MCF 10A (cell line): ENCODE results near the gene PAX5. TPM values are rescaled to one million over a fixed set of nuclear protein-coding genes. Genes with fewer than 3 reads are reported as not detected.

Experiments used
- BruUV-seq: library from RNA; stranded (reverse); fragments of 400-500 nt; replicated peaks from 2 replicates; lab custom pipeline; 2021; lab: Mats Ljungman, UMichigan
- CTCF ChIA-PET: fragments of 300-600 bp; sonication (Branson Sonifier 250); formaldehyde crosslinking; extraction: SDS; loops from one replicate; lab custom pipeline; 2021; ENCODE audit warnings: antibody characterized with exemption, inconsistent platforms; lab: Yijun Ruan, JAX
- POLR2A ChIA-PET: fragments of 300-600, 350-650 bp; sonication (Branson Sonifier 250); formaldehyde crosslinking; extraction: SDS; loops from one replicate; lab custom pipeline; 2020; ENCODE audit warnings: antibody characterized with exemption, inconsistent platforms; lab: Yijun Ruan, JAX
- DNase-seq: peaks from one replicate; pipeline ENCODE4 v3.0.0-alpha.2; 2018; ENCODE audit not compliant: unreplicated experiment
- H3K27ac Mint-ChIP-seq: one replicate; pipeline ENCODE4 v1.8.0; 2022; ENCODE audit warnings: mild to moderate bottlenecking, low read depth, mixed read lengths; ENCODE audit not compliant: unreplicated experiment
- H3K27me3 Mint-ChIP-seq: one replicate; pipeline ENCODE4 v1.8.0; 2022; ENCODE audit warnings: mixed read lengths; ENCODE audit not compliant: insufficient read depth, unreplicated experiment
- H3K36me3 Mint-ChIP-seq: one replicate; pipeline ENCODE4 v1.8.0; 2022; ENCODE audit warnings: mild to moderate bottlenecking, moderate library complexity, mixed read lengths; ENCODE audit not compliant: insufficient read depth, unreplicated experiment
- H3K4me1 Mint-ChIP-seq: one replicate; pipeline ENCODE4 v1.8.0; 2022; ENCODE audit warnings: mixed read lengths; ENCODE audit not compliant: insufficient read depth, unreplicated experiment
- H3K4me3 Mint-ChIP-seq: one replicate; pipeline ENCODE4 v1.8.0; 2022; ENCODE audit warnings: mild to moderate bottlenecking, moderate library complexity, mixed read lengths; ENCODE audit not compliant: unreplicated experiment
- H3K9me3 Mint-ChIP-seq: one replicate; pipeline ENCODE4 v1.8.0; 2022; ENCODE audit warnings: mixed read lengths; ENCODE audit not compliant: unreplicated experiment
- intact Hi-C: fragments of 100-400 bp; cut with micrococcal nuclease; formaldehyde crosslinking; loops from 2 replicates; pipeline ENCODE4 v1.14.1; 2022
- total RNA-seq: library from RNA; stranded (reverse); gene quantifications from 2 replicates; pipeline ENCODE4 v1.2.3, GENCODE V29; 2022
- TF ChIP-seq, protein P1 (sequence below): fragments of 200-600 bp; IDR thresholded peaks from one replicate; pipeline ENCODE4 v1.8.0; 2022; ENCODE audit warnings: antibody characterized with exemption, mild to moderate bottlenecking; ENCODE audit not compliant: unreplicated experiment

PAX5 gene
- total RNA-seq, 1 experiment from 2014 or later, result not detected

DNA sequence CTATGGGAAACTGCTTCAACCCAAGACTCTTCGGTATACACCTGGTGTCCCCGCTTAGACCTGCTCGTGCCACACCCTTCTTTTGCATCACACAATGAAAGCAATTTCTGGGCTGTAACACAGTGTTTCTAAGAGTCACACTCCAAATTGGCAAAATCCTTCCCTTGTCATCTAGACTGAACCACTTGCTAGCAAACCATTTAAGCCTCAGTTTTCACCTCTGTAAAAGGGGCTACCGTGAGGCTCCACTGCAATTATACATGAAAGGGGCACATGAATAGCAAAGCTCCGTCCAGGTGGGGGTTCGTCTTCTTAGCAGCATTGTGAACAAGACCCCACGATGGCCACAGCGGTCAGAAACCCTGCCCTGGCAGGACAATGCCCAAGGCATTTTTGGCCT, 166.8 kb downstream of the PAX5 start:
- Mint-ChIP-seq H3K4me3 (no peak overlapping the region), H3K27me3 (peaks cover 32% of the 10 kb centered on the region), H3K9me3 (no peaks in the 10 kb centered on the region), H3K36me3 (no peaks in the 10 kb centered on the region), H3K4me1 (no peaks in the 10 kb centered on the region), H3K27ac (no peak overlapping the region)
- intact Hi-C loops, result no loop called here
- TF ChIP-seq, protein P1, sequence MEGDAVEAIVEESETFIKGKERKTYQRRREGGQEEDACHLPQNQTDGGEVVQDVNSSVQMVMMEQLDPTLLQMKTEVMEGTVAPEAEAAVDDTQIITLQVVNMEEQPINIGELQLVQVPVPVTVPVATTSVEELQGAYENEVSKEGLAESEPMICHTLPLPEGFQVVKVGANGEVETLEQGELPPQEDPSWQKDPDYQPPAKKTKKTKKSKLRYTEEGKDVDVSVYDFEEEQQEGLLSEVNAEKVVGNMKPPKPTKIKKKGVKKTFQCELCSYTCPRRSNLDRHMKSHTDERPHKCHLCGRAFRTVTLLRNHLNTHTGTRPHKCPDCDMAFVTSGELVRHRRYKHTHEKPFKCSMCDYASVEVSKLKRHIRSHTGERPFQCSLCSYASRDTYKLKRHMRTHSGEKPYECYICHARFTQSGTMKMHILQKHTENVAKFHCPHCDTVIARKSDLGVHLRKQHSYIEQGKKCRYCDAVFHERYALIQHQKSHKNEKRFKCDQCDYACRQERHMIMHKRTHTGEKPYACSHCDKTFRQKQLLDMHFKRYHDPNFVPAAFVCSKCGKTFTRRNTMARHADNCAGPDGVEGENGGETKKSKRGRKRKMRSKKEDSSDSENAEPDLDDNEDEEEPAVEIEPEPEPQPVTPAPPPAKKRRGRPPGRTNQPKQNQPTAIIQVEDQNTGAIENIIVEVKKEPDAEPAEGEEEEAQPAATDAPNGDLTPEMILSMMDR, result no peak
- no TSS peak for BruUV-seq
- no peak for DNase-seq
- POLR2A ChIA-PET, result no interaction called here
- CTCF ChIA-PET, result no interaction called here

- TF ChIP-seq, protein P1, result no peak
- peaks cover 32% of the 10 kb centered on the region for H3K27me3 Mint-ChIP-seq
- H3K4me1 Mint-ChIP-seq, result no peaks in the 10 kb centered on the region
- no peak overlapping the region for H3K4me3 Mint-ChIP-seq
- no peak for DNase-seq
- BruUV-seq, result no TSS peak
- no peaks in the 10 kb centered on the region for H3K36me3 Mint-ChIP-seq
- ChIA-PET POLR2A (no interaction called here), CTCF (interaction anchor here (0.5 to 0.9 kb wide), 3 partner anchors 10 to 101 kb away, joined by 4 to 5 read pairs (median 4); no protein-coding TSS in a partner anchor)
- H3K9me3 Mint-ChIP-seq, result no peaks in the 10 kb centered on the region
- H3K27ac Mint-ChIP-seq, result no peak overlapping the region
- intact Hi-C loops, result no loop called here
Measured at GRCh38 chr9:36866840-36867239, 167.2 kb downstream of the PAX5 start.

DNA sequence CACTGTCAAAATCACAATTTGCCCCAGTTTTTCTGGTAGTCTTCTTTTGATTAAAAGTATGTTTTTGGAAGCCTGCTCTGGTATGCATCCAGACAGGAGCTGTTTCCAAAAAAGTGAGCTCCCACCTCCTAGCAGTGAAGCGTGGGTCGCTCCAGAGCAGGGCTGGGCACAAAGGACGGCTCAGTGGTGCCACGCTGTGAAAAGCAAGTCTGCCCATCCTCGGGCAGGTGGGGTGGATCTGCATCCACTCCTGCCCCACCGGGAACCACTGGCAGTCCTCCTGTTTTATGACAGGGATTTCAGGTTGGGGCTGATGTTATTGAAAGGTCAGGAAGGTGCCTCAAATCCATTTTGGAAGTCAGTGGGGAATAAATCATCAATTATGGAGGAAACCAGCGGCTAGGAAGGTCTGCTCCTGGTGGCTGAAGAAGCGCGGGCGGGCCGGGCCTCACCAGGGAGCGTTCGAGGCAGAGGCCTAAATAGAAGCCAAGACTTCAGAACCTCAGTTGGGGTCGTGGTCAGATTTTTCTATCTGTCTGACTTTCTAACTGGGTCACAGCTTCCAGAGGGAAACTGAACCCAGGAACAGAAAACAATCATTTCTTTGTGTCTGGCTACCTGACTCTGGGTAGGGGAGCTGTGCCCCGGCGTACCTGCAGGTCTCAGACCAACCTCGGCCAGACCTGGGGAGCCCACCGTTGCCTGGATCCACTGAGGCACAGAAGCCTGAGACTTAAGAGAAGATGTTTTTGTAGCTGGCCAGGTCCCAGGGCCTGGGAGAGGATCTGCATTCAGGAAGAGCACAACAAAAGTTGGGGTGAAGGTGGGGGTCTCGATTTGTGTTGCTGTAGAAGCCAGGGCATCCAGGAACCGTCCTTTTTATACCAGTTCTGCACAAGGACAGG, 168.1 kb downstream of the PAX5 start:
- ChIA-PET POLR2A (interaction anchor here (0.8 kb wide), 1 partner anchor 200 kb away, joined by 3 read pairs; no protein-coding TSS in a partner anchor), CTCF (interaction anchor here (0.5 to 0.9 kb wide), 3 partner anchors 11 to 102 kb away, joined by 4 to 5 read pairs (median 4); no protein-coding TSS in a partner anchor)
- Mint-ChIP-seq H3K4me3 (no peak overlapping the region), H3K36me3 (no peaks in the 10 kb centered on the region), H3K27me3 (peaks cover 32% of the 10 kb centered on the region), H3K9me3 (no peaks in the 10 kb centered on the region), H3K27ac (no peak overlapping the region), H3K4me1 (no peaks in the 10 kb centered on the region)
- intact Hi-C loops, result no loop called here
- TF ChIP-seq, protein P1, result no peak
- BruUV-seq, result no TSS peak
- DNase-seq, result no peak
